HG03097 (cell line): ENCODE data around the gene SCYL2.
"Not testable (repeated sequence)": the region's sequence is repeated elsewhere in the genome, so short reads cannot be mapped to it uniquely, and the experiment has no call there.

ENCODE experiments used
- ATAC-seq: cut with Tn5 transposase; IDR thresholded peaks from one replicate; pipeline ENCODE4 v1.9.1; 2021; ENCODE audit not compliant: unreplicated experiment, low FRiP score

SCYL2 gene, protein sequence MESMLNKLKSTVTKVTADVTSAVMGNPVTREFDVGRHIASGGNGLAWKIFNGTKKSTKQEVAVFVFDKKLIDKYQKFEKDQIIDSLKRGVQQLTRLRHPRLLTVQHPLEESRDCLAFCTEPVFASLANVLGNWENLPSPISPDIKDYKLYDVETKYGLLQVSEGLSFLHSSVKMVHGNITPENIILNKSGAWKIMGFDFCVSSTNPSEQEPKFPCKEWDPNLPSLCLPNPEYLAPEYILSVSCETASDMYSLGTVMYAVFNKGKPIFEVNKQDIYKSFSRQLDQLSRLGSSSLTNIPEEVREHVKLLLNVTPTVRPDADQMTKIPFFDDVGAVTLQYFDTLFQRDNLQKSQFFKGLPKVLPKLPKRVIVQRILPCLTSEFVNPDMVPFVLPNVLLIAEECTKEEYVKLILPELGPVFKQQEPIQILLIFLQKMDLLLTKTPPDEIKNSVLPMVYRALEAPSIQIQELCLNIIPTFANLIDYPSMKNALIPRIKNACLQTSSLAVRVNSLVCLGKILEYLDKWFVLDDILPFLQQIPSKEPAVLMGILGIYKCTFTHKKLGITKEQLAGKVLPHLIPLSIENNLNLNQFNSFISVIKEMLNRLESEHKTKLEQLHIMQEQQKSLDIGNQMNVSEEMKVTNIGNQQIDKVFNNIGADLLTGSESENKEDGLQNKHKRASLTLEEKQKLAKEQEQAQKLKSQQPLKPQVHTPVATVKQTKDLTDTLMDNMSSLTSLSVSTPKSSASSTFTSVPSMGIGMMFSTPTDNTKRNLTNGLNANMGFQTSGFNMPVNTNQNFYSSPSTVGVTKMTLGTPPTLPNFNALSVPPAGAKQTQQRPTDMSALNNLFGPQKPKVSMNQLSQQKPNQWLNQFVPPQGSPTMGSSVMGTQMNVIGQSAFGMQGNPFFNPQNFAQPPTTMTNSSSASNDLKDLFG

DNA sequence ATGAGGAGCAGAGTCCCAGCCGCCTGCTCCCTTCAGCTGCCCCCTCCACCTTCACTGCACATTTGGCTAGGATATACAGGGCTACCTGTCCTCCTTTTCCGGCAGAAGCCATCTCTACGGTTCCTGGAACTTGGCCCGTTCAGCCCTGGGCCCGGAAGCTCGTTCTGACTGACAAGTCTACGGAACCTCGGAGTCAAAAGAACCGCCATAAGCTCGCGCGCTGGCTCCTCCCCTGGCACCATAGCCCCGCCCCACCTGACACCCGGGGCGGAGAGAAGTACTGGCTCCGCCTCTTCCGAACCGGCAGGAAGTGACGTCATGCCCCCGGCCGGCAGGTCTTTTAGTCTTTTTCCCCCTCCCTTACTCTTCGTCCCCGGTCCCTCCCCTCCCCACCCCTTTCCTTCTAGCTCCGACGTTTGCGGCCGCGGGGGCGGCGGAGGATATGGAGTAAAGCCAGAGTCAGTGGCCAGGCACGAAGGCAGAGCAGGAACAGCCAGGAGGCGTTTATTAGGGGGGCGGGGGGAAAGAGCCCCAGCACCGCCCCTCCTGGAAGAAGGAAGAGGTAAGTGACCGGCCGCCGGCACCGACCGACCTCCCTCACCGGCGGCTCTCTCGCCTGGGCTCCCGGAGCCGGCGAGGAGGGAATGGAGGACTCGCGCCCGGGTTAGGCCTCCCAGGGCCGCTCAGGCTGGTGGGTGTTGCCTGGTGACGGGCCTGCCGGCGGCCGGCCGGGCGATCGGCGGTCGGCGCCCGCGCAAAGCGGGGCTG is at the start of gene SCYL2, which contains the start of gene DEPDC4:
SCYL2 (plus strand) TSS at position 343 of the 768 bp plus-strand sequence. CDS start 15,794 bp downstream, outside the sequence.
DEPDC4 (minus strand) TSS at position 245 of the 768 bp plus-strand sequence; CDS start at position 242, 3 bp downstream.
- ATAC-seq, result peak; percentile 92

DNA sequence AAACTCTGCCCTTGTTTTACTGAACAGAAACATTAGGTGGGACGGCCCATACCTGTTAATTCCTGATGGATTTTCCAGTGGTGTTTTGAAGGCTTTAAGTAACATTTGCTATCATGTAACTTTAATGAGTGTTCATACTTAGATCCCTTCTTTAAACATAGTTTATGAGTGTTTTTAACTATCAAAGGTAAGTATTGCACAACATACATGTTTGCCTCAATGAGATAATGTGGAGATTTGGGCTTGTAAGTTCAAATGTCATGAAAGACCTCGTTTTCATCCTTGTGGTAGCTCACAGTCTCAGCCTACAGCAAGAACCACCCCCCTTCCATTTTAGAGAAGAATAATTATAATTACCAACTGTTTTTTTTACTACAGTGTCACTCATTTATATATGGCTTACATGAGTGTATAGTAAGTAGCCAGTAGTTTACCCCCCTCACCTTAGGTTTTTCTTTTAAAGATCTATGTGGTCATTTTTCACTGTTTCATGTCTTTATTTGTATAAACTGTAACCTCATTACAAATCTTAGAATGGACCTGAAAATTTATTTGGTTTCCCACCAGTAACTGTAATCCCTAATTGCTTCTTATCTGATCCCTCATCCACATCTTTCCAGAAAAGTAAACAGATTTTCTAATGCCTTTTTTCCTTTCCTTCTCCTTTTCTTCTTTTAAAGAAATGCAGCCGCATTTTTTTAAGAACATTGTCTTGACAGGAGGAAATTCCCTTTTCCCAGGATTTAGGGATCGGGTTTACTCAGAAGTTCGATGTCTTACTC is 47.5 kb upstream of the SCYL2 start:
- no peak for ATAC-seq

DNA sequence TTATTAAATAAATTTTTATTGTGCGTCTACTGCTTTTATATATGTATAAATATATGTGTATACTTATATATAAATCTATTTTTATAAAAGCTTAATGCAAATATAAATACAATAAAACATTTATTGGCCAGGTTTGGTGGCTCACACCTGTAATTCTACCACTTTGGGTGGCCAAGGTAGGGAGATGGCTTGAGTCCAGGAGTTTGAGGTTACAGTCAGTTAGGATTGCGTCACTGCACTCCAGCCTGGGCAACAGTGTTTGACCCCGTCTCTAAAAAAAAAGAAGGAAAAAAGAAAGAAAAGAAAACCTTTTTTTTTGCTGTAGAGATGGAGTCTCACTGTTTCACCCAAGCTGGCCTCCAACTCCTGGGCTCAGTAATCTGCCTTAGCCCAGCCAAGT is 45.5 kb upstream of the SCYL2 start:
- ATAC-seq, result no peak

DNA sequence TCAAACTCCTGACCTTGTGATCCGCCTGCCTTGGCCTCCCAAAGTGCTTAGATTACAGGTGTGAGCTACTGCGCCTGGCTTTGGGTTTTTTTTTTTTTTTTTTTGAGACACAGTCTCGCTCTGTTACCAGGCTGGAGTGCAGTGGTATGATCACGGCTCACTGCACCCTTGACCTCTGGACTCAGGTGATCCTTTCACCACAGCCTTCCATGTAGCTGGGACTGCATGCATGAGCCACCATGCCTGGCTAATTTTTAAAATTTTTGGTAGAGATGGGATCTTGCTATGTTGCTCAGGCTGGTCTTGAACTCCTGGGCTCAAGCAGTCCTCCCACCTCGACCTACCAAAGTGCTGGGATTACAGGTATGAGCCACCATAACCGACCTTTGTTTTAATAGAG is 44.8 kb upstream of the SCYL2 start:
- not testable (repeated sequence) for ATAC-seq

DNA sequence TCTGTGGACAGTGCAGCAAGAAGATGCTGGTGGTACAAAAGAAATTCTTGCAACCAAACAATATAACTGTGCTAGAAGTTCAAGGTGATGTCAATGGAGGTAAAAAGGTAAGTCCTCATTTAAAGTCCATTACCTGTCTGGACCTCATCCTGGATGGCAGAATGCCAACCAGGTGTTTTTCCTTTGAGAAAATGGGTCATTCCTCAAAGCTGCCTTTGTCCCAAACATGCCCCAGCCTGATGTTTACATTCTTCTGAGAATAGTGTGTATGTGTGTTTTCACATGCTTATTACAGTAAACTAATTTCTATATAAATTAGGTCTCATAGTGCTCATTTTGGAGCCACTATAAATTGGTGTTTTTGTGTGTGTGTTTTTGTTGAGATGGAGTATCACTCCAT is 41.5 kb upstream of the SCYL2 start:
- ATAC-seq, result no peak

DNA sequence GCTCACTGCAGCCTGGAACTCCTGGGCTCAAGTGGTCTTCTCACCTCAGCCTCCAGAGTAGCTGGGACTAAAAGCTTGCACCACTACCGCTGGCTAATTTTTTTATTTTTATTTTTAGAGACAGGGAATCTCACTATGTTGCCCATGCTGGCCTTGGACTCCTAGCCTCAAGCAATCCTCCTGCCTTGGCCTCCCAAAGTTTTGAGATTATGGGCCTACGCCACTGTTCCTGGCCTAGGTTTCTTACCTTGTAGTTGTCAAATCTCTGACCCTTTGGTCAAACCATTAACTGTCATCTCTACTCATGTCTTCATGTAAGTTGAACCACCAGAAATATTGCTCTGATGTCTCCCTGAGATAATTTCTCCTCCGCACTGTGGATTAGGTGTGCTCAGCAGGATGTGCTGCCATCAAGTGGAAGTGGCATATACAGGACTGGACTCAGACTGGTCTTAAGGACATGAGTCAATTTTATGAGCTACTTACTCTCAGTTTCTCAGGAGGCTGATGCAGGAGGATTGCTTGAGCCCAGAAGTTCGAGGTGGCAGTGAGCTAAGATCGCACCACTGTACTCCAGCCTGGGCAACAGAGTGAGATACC is 37.8 kb upstream of the SCYL2 start:
- no peak for ATAC-seq

DNA sequence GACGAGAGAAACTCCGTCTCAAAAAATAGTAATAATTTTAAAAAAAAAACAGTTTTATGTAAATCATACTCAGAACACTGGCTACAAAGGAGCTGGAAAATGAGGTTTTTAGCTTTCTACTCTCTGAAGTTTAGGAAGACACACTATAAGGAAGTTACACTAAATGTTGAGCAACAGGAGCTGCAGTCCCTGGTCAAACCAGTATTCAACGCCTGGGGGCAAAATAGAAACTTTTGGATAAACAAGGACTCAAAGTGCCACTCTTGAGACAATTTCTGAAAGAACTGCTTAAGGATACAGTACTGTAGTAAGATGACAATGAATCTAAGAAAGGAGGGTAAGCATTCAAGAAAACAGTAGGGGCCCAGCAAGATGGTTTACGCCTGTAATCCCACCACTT is 37.1 kb upstream of the SCYL2 start:
- ATAC-seq, result no peak

DNA sequence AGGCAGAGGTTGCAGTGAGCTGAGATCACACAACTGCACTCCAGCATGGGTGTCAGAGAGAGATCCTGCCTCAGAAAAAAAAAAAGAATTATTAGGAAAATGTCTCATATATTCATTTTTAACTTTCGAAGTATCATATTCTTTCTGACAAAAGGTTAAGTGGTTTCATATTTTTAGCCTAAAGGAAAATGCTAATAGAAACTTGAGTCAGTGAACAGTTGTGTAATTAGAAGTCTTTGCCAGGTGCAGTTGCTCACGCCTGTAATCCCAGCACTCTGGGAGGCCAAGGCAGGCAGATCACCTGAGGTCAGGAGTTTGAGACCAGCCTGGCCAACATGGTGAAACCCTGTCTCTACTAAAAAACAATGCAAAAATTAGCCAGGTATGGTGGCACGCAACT is 35.1 kb upstream of the SCYL2 start:
- not testable (repeated sequence) for ATAC-seq

DNA sequence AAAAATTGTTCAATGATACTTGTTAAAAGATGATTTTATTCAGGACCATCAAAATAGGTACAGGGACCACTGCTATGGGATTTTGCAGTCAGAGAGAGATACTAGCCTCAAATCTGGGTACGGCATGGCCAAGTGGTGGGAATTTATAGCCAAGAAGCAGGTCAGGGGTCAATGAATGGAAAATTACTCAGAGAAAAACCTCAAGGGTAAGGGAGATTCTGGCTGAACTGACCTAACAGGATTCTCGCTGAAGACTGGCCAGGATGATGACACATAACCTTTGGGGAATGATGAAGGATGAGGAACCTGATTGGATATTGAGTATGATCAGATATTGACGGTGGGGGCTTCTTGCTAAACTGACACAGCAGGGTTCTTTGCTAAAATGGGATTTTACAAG is 32.8 kb upstream of the SCYL2 start:
- no peak for ATAC-seq

DNA sequence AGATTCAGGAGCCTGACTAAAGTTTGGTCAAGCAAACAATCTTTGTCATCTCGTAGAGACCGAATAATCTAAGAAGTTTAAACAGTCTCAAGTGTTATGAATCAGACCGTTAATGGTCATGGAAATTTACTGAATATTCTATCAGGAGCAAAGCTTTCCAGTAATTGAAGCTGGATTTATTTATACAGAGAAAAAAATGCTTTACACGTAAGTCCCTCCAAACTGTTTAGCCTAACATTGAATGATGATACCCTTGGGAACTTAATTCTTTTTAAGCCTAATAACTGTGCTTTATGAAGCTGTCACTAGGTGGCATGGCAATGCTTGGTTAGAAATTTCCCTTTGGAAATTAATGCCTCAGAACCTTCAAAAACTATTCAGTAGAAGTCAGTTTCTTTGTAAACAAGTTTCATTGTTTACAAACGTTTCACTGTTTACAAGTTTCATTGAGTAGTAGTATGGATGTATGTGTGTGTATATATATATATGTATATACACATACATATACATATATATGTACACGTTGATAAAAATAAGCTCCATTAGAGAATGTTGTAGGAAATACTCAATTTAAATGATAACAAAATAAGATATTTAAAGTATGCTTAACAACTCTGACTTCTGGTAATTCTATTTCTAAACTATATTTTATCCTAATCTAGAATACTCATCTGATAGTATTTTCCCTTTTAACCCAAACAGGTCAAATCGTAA is 32.2 kb upstream of the SCYL2 start:
- no peak for ATAC-seq

DNA sequence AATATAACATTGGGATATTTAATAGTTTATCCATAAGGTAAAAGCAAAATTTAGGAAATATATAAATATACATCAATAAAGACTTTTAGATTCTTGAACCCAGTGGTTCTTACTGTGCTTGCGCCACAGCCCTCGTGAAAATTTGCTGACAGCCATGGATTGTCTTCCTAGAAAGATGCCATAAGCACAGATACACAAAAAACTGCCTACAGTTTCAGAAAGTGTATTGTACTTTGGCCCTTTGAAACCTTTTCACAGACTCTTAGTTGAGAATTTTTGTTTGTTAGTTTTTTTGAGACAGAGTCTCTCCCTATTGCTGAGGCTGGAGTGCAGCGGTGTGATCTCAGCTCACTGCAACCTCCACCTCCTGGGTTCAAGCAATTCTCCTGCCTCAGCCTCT is 28.2 kb upstream of the SCYL2 start:
- no peak for ATAC-seq

DNA sequence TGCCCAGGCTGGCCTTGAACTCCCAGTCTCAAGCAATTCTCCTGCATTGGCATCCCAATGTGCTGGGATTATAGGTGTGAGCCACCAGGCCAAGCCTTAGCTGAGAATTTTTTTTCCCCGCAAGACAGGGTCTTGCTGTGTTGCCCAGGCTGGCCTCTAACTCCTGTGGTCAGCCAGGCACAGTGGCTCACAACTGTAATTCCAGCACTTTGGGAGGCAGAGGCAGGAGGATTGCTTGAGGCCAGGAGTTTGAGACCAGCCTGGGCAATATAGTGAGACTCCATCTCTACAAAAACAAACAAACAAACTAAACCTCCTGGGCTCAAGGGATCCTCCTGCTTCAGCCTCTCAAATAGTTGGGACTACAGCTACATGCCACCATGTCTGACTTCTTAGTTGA is 27.4 kb upstream of the SCYL2 start:
- no peak for ATAC-seq

DNA sequence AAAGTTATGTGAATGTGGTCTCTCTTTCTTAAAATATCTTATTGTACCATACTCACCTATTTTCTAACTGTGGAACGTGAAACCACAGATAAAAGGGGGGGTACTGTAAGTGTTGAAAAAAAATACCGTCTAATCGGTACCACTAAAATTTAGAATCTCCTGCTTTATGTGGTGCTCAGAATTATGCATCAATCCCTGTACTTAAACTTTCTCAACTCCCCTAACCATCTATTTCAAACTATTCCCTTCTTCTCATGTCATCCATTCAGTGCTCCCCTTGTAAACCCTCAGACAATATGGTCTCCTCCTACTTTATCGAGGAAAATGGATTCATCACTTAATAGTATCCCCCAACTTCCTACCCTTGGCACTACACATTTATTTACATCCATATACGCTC is 23.8 kb upstream of the SCYL2 start:
- ATAC-seq, result no peak

DNA sequence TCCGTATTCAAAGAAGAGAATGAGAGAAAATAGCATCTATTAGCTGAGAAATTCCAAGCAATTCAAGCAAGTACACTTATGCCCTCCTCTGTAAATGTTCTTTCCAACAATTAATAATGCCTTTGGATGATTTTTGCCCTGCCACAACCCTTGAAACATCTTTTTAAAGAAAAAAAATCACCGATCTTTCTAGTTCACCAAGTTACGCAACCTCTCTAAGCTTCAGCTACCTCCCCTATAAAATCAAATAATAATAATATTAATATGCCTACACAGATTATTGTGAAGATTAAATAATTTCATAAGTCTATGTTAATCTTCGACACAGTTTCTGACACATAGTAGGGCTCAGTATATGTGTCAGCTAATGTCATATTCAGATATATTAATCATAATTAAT is 19.2 kb upstream of the SCYL2 start:
- no peak for ATAC-seq

DNA sequence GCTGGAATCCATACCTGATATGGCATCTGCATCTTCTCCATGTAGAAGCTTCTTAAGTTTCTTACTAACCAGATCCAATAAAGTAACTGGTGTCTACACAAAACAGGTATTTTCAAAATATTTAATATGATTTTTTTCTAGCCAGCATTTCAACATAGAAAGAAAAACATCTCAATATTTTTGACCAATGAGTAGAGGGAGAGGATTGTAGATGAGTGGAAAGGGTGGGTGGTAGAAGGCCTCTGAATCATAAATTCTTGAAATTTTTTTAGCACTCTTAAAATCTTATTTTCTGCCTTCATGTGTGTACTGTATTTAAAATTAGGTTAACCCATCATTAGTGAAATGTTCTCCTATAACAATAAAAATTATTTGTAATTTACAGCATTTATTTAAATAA is 18.1 kb upstream of the SCYL2 start:
- ATAC-seq, result no peak

DNA sequence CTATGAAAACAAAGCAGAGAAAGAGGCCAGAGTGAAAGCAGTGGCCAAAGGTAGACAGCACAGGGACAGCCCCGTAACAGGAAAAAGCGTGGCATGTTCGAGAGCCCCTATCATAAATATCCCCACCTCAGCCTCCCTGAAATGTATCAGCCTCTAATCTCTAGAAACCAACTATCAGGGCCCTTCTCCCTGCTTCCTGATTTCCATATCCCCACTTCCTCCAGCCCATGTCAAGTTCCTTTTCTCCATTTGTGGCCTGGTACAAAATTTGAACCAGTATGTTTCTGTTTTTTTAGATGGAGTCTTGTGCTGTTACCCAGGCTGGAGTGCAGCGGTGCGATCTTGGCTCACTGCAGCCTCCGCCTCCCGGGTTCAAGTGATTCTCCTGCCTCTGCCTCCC is 17.0 kb upstream of the SCYL2 start:
- ATAC-seq, result no peak

DNA sequence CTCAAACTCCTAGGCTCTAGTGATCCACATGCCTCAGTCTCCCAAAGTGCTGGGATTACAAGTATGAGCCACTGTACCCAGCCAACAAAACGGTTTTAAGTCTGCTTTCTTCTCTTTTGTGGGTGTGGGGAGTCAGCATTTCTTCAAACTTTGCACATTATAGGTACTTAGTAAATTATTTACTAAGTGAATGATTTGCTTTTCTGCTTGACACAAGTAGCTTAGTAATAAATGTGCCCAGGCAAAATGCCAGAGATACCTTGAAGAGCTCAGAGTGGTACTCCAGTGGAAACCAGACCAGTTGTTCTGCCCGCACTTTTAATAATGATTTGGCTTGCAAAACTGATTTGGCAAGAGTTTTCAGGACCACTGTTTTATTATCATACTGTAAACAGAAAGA is 15.1 kb upstream of the SCYL2 start:
- no peak for ATAC-seq

DNA sequence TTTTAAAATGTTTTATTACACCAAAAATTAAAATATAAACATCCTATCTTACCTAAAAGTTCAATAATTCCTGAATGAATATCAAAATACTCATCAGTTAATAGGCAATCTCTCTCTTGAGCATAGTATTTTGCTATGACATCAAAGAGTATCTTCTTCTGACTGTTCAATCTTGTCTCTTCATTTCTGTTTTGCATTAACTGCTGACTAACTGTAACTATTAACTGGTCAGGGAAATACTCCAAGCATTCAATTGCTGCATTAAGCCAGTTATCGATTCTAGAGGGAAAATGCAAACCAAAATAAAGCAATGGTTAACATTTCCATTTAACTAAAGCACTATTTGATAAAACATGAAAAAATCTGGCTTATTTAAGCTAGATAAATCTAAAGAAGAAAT is 13.5 kb upstream of the SCYL2 start:
- ATAC-seq, result no peak

DNA sequence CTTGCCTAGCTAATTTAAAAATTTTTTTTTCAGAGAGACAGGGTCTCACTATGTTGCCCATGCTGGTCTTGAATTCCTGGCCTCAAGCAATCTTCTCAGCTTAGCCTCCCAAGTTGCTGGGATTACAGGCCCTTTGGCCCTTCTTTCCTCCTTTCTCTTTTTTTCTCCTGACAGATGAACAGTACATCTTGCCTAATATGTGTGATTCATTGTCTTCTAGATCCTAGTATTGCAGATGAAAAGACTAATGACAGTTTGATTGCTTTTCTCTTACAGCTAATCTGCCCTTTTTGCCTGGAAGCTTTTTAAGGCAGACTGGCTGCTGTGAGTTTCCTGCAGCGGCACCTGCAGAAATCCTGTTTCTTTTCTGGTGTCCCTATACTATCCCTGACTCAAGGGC is 12.1 kb upstream of the SCYL2 start:
- ATAC-seq, result no peak
